ENCODE results near the gene FKBP1A. TPM values are rescaled to one million over a fixed set of nuclear protein-coding genes. Genes with fewer than 3 reads are reported as not detected.

The FKBP1A gene
- total RNA-seq, 4 donors from 2014 or later, result 204 to 275 (median 241) TPM

- ATAC-seq (ENCODE audit: low FRiP score) (no peak), DNase-seq (ENCODE audit: low spot score) (no peak)
- TF ChIP-seq, protein P1, sequence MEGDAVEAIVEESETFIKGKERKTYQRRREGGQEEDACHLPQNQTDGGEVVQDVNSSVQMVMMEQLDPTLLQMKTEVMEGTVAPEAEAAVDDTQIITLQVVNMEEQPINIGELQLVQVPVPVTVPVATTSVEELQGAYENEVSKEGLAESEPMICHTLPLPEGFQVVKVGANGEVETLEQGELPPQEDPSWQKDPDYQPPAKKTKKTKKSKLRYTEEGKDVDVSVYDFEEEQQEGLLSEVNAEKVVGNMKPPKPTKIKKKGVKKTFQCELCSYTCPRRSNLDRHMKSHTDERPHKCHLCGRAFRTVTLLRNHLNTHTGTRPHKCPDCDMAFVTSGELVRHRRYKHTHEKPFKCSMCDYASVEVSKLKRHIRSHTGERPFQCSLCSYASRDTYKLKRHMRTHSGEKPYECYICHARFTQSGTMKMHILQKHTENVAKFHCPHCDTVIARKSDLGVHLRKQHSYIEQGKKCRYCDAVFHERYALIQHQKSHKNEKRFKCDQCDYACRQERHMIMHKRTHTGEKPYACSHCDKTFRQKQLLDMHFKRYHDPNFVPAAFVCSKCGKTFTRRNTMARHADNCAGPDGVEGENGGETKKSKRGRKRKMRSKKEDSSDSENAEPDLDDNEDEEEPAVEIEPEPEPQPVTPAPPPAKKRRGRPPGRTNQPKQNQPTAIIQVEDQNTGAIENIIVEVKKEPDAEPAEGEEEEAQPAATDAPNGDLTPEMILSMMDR (IDR thresholded peaks at IDR 0.05), result no peak
Observed at GRCh38 chr20:1388253-1388652, 4.6 kb downstream of the FKBP1A start.

GRCh38 chr20:1386323-1386722 is 6.5 kb downstream of the FKBP1A start:
- ATAC-seq (ENCODE audit: low FRiP score), result no peak
- TF ChIP-seq, protein P1 (IDR thresholded peaks at IDR 0.05), result no peak

GRCh38 chr20:1383623-1384404 is 9.0 kb downstream of the FKBP1A start:
- ATAC-seq (ENCODE audit: low FRiP score) (no peak), DNase-seq (ENCODE audit: low spot score) (no peak)
- TF ChIP-seq, protein P1 (IDR thresholded peaks at IDR 0.05), result no peak

More at GRCh38 chr20:1386323-1386722, 6.5 kb downstream of the FKBP1A start:
- no peak for DNase-seq (ENCODE audit: low spot score)

- DNase-seq (ENCODE audit: low spot score) (no peak), ATAC-seq (ENCODE audit: low FRiP score) (peak; percentile 64)
- TF ChIP-seq, protein P1 (IDR thresholded peaks at IDR 0.05), result no peak
Observed at GRCh38 chr20:1382670-1383069, 10.2 kb downstream of the FKBP1A start.

DNA sequence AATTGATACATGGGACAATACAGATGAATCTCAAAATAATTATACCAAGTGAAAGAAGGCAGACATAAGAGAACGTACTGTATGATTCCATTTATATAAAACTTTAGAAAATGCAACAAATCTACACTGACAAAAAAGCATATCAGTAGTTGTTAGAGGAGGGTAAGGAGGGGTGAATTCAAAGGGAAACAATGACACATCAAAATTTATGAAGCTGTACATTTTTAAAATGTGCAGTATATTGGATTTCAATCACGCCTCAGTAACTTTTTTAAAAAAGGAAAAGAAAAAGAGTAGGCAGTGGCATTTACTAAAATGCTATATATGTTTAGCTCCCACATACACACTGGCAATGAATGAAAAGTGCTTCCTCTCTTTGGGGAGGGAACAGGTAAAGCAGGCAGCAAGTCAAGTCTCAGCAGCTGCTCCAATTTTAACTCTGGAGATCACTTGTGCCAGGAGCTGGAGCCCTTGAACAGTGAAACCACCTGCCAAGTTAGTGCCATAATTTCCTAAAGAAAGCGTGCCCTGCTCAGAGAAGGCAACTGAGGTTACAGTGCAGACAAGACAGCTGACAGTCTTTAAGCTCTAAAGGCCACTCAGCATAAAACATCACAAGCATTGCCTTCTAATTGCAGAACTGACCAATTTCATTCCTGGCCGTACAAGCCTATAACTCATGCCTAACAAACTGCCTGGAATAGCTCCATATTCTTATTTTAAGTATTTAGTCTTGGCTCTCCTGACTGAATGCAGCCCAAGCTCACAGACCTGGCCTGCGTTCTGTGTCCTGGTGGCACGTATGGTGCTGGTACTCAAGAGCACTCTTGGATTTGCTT is 10.9 kb downstream of the FKBP1A start:
- TF ChIP-seq, protein P1 (IDR thresholded peaks at IDR 0.05), result no peak
- no peak for ATAC-seq (ENCODE audit: low FRiP score)

DNA sequence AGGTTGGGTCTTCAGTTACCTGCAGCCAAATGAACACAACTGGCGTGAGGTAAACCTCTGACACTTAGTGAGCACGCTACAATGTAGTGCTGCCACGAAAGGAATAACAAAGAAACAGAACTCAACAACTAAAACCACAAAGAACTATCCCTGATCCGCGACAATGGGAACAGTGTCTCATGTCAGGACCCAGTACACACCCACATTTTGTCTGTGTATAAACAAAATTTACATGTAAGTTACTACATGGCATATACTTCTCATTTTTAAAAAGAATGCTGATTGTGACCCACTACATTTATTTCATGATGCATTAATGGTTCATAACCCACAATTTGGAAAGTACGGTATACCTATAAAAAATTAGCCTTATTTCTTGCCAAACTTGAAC is 14.1 kb downstream of the FKBP1A start:
- ATAC-seq (ENCODE audit: low FRiP score), result no peak
- no peak for DNase-seq (ENCODE audit: low spot score)
- TF ChIP-seq, protein P1 (IDR thresholded peaks at IDR 0.05), result no peak

More for the DNA sequence above, 10.9 kb downstream of the FKBP1A start:
- DNase-seq (ENCODE audit: low spot score), result no peak

Data from omental fat pad (tissue), 4 donors.